ENCODE data around the gene SDHC. TPM values are rescaled to one million over a fixed set of nuclear protein-coding genes. Genes with fewer than 3 reads are reported as not detected.

SDHC gene
- total RNA-seq, 4 donors from 2014 or later = 27.9 to 144 (median 48.4) TPM

DNA sequence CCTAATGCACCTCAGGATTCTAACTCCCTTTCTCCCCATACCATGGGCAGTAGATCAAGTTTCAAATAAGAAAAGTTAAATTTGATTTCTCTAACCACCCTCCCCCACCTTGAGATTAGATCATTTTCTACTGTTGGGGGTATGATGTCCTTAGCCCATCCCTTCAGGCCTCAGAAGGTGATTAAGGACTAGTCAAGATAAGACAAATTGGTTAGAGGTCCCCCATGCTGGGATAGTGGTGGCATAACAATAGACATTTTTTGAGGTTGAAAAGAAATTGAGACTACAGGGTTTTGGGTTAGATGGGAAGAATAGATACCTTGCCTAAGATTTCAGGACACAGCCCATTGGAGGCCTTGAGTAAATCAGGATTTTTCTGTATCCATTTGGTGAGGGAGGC is 51.0 kb downstream of the SDHC start:
- Histone ChIP-seq H3K27me3 (no peaks in the 10 kb centered on the region), H3K36me3 (peaks cover 0 to 32% (median 0%) of the 10 kb centered on the region in 3 donors), H3K4me3 (no peak overlapping the region), H3K27ac (no peak overlapping the region), H3K9me3 (no peaks in the 10 kb centered on the region), H3K4me1 (peaks cover 0 to 15% (median 5%) of the 10 kb centered on the region in 4 donors)
- no peak for TF ChIP-seq EP300 (IDR thresholded peaks at IDR 0.05)
- no peak for TF ChIP-seq POLR2A (IDR thresholded peaks at IDR 0.05)
- TF ChIP-seq, protein P1, sequence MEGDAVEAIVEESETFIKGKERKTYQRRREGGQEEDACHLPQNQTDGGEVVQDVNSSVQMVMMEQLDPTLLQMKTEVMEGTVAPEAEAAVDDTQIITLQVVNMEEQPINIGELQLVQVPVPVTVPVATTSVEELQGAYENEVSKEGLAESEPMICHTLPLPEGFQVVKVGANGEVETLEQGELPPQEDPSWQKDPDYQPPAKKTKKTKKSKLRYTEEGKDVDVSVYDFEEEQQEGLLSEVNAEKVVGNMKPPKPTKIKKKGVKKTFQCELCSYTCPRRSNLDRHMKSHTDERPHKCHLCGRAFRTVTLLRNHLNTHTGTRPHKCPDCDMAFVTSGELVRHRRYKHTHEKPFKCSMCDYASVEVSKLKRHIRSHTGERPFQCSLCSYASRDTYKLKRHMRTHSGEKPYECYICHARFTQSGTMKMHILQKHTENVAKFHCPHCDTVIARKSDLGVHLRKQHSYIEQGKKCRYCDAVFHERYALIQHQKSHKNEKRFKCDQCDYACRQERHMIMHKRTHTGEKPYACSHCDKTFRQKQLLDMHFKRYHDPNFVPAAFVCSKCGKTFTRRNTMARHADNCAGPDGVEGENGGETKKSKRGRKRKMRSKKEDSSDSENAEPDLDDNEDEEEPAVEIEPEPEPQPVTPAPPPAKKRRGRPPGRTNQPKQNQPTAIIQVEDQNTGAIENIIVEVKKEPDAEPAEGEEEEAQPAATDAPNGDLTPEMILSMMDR (IDR thresholded peaks at IDR 0.05) = no peak
- DNase-seq (ENCODE audit: low spot score in 2 of 2) = no peak

DNA sequence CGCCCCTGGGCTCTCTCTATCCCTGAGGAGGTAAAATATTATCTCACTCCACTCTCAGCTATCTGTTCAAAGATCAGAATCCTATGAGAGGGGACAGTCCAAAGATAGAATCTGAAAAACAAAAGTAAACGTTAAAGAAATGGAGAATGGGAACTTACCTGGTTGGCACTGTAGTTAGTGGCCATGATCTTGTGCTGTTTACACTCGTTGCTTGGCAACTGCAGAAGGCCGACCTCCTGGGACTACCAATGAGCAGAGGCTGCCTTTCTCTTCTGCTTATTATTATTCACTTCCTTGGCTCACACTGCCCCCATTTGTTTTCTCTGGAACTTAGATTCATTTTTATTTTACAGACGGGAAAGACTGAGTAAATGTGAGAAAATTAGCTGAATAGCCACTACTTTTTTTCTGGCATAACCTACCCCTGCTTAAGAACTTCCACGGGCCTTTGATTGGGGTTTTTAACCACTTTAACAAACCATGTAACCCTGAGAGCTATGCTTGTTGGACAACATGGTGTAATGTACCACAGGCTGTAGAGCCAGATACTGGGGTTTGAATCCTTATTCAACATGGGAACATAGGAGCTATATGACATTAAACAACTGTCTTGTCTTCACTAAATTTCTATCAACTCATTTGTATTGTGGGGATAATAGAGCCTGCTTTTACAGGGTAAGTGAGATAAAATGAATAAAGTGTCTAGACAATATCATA is 53.7 kb downstream of the SDHC start, which contains the start of gene CFAP126:
Gene CFAP126, minus strand, starts transcription at position 193 of the 717 bp plus-strand sequence. Its CDS starts 8 bp downstream, at position 185.
- WGBS, 2 donors = 18 to 20% methylated on average over 6 of the region's 6 CpGs

DNA sequence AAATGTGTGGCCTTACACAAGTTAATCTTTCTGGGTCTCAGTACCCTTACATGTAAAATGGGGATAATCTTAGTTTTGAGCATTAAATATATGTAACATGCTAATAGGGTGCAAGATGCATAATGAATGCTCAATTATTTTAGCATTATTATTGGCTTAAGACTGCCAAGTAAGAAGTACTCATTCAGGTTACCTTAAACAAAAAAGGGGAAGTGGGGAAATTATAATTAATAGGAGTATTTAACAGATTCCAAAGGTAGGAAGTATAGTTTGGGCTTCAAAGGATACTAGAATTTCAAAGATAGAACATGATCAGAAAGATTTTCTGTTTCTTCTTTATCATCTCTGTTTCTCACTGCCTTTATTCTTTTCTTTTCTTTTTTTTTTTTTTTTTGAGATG is 59.3 kb downstream of the SDHC start:
- Histone ChIP-seq H3K27ac (no peak overlapping the region), H3K27me3 (no peaks in the 10 kb centered on the region), H3K4me1 (peaks cover 0 to under 1% (median 0%) of the 10 kb centered on the region in 4 donors), H3K9me3 (no peaks in the 10 kb centered on the region), H3K36me3 (no peaks in the 10 kb centered on the region), H3K4me3 (no peak overlapping the region)
- no peak for DNase-seq (ENCODE audit: low spot score in 2 of 2)
- no peak for TF ChIP-seq POLR2A (IDR thresholded peaks at IDR 0.05)
- TF ChIP-seq, protein P1 (IDR thresholded peaks at IDR 0.05) = no peak
- TF ChIP-seq EP300 (IDR thresholded peaks at IDR 0.05) = no peak

More for the DNA sequence above, 53.7 kb downstream of the SDHC start, which contains the start of gene CFAP126:
- Histone ChIP-seq H3K4me1 (peaks cover 0 to 15% (median 3%) of the 10 kb centered on the region in 4 donors), H3K4me3 (no peak within 1 kb of the TSS), H3K27ac (peak within 1 kb of the TSS in 3 of 4 donors; percentile 67 to 80 (median 75)), H3K27me3 (no peaks in the 10 kb centered on the region), H3K36me3 (peaks cover 0 to 32% (median 0%) of the 10 kb centered on the region in 3 donors), H3K9me3 (no peaks in the 10 kb centered on the region)
- TF ChIP-seq, protein P1 (IDR thresholded peaks at IDR 0.05) = peak; percentile 16 to 63 (median 36)
- TF ChIP-seq POLR2A (IDR thresholded peaks at IDR 0.05) (no peak), EP300 (IDR thresholded peaks at IDR 0.05) (peak; percentile 36 to 39)
- DNase-seq (ENCODE audit: low spot score in 2 of 2) = peak in 1 of 2 donors; percentile 54

DNA sequence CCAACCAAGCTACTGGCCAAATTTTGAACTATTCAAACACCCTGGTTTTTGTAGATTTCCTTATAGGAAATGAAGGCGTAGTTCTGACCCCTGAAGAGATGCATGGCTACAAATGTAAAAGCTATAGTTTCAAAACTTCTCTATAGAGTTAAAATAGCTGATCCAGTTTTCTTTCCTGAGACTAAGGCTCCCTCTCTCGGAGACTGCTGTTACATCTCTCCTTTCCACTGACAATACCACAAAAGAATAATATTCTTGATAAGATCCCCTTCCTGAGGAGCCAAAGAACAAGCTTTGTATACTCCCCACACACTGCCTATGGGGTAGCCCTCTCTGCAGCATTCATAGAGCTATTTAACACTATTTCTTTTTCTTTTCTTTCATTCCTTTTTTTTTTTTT is 60.2 kb downstream of the SDHC start:
- Histone ChIP-seq H3K36me3 (no peaks in the 10 kb centered on the region), H3K4me3 (no peak overlapping the region), H3K9me3 (no peaks in the 10 kb centered on the region), H3K27ac (no peak overlapping the region), H3K27me3 (no peaks in the 10 kb centered on the region), H3K4me1 (no peaks in the 10 kb centered on the region)
- no peak for TF ChIP-seq POLR2A (IDR thresholded peaks at IDR 0.05)
- TF ChIP-seq, protein P1 (IDR thresholded peaks at IDR 0.05) = peak in 1 of 5 experiments; percentile 19
- TF ChIP-seq EP300 (IDR thresholded peaks at IDR 0.05) = no peak
- no peak for DNase-seq (ENCODE audit: low spot score in 2 of 2)
- 32 to 45% methylated on average over 2 of the region's 2 CpGs for WGBS, 2 donors

DNA sequence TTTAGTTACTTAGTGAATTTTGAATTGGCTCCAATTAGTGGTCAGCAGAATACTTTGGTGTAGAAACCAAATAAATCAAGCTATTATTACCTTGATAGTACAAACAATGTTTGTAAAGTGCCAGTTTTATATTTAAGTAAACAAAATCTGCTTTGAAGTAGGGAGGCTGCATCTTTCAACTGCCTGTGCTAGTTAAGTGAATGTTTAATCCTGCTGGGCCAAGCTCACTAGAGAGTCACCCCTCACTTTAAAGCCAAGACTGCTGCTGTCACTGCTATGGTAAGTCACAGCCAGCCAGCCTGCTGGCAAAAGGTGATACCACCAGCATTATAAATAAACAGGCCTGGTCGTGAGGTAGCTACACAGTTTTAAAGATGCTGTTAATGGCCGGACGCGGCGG is 63.8 kb downstream of the SDHC start:
- Histone ChIP-seq H3K4me1 (no peaks in the 10 kb centered on the region), H3K9me3 (no peaks in the 10 kb centered on the region), H3K4me3 (no peak overlapping the region), H3K27ac (no peak overlapping the region), H3K36me3 (no peaks in the 10 kb centered on the region), H3K27me3 (no peaks in the 10 kb centered on the region)
- DNase-seq (ENCODE audit: low spot score in 2 of 2) = no peak
- WGBS, 2 donors = 82 to 90% methylated on average over 5 of the region's 5 CpGs
- TF ChIP-seq EP300 (IDR thresholded peaks at IDR 0.05) (no peak), POLR2A (IDR thresholded peaks at IDR 0.05) (no peak)
- TF ChIP-seq, protein P1 (IDR thresholded peaks at IDR 0.05) = no peak

Measured in tibial nerve (tissue), 4 donors.